T-helper 2 cell (primary cell): Measurements from ENCODE around the gene SLC25A47.
A peak's percentile ranks its signal among the peaks of the same experiment; 100 is the strongest.

ENCODE experiments used
- DNase-seq, 5 experiments: peaks; one replicate each; pipeline versions ENCODE4 v3.0.0 to v3.0.0-alpha.2; 2012 to 2022

Gene SLC25A47

GRCh38 chr14:100348784-100349685, 25.9 kb downstream of the SLC25A47 start:
- no peak for DNase-seq

DNA sequence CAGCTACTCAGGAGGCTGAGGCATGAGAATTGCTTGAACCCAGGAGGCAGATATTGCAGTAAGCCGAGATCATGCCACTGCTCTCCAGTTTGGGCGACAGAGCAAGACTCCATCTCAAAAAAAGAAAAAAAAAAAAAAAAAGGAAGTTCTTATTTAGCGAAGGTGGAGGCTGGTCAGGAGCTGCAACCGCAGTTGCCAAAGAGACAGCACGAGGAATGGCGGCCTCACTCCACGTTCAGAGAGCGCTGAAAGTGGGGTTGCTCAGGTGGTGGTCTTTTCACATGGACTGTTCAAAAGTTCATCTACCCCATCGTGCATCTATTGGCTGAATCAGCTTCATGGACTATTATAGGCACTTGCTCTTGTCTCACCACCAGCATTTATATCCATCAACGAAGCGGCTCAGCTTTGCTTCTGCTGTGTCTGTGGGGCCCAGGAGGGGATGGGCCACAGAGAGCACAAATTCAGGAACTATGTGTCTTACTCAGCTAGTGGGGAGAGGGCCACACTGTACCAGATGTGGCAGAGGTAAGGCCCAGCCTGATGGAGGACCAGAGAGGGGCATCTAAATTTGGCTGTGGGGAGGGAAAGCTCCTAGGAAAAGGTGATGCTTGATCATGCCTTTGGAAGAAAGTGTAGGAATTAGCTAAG, 27.3 kb downstream of the SLC25A47 start:
- no peak for DNase-seq

- DNase-seq: no peak
Measured at GRCh38 chr14:100350986-100351385, 27.8 kb downstream of the SLC25A47 start.

GRCh38 chr14:100358396-100358795, 35.3 kb downstream of the SLC25A47 start:
- no peak for DNase-seq

DNA sequence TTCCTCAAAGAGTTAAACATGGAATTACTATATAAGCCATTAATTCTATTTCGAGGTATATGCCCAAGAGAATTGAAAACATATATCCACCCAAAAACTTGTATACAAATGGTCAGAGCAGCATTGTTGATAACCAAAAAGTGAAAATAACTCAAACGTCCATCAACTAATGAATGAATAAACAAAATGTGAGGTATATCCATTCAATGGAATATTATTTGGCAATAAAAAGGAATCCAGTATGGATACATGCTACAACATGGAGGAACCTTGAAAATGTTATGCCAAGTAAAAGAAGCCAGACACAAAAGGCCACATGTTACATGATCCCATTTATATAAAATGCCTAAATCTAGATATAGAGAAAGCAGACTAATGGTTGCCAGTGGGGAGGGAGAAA, 36.0 kb downstream of the SLC25A47 start:
- no peak for DNase-seq

DNA sequence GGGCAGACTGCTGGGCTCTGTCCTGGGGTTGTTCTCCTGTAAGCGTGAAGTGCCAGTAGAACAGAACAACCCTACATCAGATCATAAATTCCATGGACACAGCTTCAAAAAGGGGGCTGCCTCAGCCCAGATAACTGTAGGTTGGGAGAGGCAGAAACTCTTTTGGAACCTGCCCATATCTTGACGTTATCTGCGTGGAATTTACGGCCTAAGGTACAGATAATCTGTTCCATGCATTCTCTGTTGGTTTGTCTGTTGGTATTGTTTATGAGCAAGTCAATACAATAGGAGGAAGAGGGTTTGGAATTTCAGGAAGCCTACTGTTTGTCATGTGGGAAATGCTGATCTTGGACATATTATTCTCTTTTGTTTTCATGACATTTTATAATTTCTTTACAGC, 36.7 kb downstream of the SLC25A47 start:
- DNase-seq: no peak

DNA sequence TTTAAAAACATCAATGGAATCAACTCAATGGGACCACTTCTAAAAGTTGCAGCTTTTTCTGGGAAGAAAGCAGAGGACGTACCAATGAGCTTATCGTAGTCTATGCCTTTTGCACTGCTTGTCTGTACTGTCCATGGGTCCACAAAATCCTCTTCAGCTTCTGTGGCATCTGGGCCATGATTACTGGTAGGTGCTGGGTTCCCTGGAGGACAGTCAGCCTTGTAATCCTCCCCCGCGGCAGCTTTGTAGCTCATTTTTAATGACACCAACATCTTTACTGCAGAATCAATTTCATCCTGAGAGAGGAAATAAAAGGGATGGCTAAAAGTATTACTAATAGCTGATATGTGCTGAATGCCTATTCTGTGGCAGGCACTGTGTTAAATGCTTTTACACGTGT, 38.5 kb downstream of the SLC25A47 start:
- no peak for DNase-seq

DNA sequence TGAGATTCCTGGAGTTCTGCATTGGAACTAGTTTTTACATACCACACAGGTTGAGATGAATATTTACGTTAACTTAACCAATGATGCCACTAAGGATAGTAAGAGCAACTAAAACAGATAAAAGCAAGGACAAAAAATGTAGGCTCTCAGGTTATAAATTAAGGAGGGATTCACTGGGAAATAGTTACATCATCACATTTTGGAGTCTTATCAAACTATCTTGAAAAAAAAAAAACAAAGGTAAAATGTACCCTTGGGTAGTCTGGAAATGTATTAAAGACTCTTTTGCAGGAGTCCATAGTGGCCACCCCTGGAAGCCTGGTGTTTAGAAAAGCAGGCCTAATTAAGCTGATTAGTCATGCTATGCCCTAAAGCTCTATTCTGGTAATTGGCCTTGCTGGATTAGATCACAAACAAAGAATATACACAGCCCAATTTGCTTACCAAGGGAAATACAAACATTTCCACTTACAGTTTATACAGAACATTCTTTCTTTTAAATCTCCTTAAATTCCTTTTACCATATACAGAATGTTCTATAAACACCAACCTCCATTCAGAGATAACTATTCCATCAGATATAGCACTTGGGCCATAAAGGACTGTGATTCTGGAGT, 39.3 kb downstream of the SLC25A47 start:
- DNase-seq: no peak

GRCh38 chr14:100363053-100363452, 39.9 kb downstream of the SLC25A47 start:
- no peak for DNase-seq

DNA sequence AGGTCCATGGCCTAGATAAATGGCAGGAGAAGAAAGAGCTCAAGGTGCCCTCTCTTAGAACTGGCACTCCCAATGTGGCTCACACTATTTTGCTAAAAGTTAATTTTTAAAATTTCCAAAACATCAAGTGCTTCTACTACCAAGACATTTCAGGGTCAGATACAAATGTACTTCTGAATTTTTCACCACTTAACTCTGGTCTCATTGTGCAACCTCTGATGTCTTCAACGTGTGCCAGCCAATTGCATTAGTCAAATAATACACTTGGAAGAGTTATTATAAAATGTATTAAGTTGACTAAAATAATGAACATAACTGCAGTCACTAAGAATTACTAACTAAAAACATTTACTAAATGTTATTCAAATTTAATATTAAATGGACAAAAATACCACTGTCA, 41.3 kb downstream of the SLC25A47 start:
- DNase-seq: no peak

GRCh38 chr14:100365741-100366140, 42.6 kb downstream of the SLC25A47 start:
- no peak for DNase-seq

GRCh38 chr14:100369019-100369418, 45.9 kb downstream of the SLC25A47 start:
- DNase-seq: no peak

DNA sequence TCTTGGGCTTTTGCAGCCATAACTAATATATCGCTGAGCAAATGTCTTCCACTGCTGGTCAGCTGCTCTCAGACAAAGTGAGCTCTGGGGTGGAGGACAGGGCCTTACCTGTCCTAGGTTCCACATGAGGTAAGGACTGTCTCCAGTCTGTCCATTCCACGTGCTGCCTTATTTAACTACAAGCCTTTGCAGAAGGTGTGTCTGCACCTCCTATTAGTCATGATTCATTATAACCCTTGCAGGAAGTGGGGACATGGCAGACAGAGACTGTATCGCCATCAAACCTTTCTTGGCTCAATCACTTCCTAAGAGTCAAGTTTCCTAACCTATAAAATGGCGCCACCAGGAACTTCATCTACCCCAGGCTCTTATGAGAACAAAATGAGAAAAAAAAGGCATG, 46.9 kb downstream of the SLC25A47 start:
- no peak for DNase-seq

GRCh38 chr14:100371773-100372172, 48.6 kb downstream of the SLC25A47 start:
- DNase-seq: no peak

DNA sequence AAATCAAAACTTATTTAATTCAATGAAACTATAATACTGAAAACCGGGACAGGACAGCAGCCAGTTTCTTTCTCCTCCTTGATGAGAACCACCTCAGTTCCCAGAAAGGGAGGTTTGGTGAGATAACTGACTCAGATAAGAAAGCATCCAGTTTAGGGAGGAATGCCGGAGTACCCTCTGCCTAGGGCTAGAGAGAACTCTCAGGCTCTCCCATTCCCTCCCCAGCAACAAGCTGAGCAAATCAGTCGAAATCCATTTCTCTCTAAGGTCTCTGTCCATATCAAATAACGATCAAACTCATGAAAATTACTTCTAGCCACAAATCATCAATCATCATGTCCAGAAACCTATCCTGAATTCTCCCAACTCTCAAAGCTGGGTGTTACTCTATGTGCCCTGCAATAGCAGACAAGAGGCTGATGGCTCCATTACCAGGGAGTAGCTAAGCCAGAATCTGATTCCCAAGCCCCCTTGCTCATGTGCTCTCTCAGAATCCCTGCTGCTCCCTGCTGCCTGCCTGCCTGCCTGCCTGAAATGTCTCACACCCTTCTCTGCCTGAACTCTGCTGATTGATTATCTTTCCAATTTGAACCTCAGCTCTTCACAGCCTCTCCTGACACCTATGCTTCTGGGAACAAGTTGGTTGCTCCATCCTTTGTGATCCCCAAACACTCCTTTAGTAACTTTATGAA, 49.4 kb downstream of the SLC25A47 start:
- no peak for DNase-seq

DNA sequence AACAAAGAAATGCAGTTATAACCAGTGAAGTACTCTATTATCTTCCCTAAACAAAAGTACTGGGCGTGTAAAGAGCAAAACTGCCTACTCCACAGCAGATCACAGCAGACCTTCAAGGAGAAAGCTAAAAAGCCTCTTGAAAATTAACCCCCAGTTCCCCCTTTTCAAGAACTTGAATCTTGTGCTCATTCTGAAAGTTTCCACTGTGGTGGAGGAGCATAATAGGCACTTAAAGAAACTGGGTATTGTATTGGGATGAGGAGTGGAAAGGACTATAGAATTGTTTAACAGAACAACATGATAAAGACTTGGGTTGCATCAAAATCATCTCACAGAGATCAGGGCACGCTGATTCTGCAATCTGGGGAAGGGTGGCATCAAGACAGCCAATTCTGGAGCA, 51.1 kb downstream of the SLC25A47 start:
- DNase-seq: no peak

- no peak for DNase-seq
Measured at GRCh38 chr14:100374876-100375265, 51.7 kb downstream of the SLC25A47 start.

GRCh38 chr14:100375266-100375962, 52.3 kb downstream of the SLC25A47 start:
- peak in 4 of 5 experiments; percentile 11 to 74 (median 35) for DNase-seq

GRCh38 chr14:100375963-100376735, 53.0 kb downstream of the SLC25A47 start, which contains the start of gene WDR25:
Gene WDR25 (plus strand): TSS chr14:100376485.
- DNase-seq: peak; percentile 86 to 95 (median 88)

DNA sequence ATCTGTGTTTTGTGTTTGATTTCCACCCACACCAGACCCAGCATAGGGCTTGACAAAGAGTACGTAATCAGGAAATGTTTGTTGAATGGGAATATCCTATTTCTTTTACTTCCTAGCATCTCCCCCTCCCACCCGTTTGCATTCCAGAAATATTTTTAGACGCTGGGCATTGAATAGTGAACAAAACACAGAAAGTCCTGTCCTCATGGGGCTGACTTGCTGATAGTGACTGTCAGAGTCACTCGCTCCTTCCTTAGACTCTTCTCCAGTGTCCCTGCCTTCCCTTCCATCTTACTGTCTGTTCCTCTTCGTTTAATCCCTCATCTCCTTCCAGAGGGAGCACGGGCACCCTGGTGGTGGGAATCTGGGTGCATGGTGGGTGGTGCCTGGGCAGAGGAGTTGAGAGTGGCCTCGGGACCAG, 53.6 kb downstream of the SLC25A47 start:
- DNase-seq: no peak
